NCI-H1092 treated with DMSO at 0.1 percent for 48 hours (cell line): ENCODE results near the gene OBSL1.

Experiments
- DNase-seq: peaks from one replicate; lab custom pipeline; 2025; lab: John Stamatoyannopoulos, UW

Gene OBSL1

DNA sequence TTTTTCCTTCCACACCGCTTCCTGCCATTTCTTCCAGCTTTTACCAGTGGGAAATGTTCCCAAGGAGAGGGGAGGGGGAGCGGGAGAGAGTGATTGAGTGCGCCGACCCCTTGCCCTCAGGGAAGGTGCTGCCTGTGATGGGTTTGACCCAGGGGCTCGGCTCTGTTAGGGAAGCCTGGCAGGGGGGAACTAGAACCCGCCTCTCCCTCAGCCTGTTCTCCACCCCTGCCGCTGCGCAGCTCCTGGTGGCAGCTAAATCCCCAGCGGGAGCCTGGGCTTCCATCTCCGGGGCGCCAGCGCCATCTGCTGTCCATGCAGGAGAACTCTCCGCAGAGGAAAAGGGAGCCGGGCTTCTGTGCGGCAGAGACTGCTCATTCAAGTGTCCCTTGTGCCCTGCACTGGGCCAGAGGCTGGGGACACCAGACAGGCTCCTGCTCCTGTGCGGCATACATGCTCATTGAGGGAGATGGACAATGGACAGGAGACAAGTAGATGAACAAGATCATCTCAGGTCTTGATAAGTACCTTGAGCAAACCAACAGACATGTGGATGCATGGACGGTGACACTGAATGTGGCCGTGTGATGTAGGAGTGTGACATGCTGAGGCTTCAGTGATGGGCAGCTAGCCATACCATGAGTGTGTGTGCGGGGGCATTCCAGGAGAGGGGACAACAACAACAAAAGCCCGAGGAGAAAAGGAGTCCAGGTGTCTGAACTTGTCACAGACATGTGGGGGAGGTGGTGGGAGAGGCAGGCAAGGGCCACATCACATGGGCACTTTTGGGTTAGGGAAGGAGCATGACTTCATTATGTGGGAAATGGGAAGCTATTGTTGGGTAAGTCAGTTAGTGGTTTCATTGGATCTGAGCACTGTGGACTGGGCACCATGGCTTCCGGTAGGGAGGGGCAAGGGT is 41.0 kb downstream of the OBSL1 start:
- DNase-seq, result peak; percentile 65

DNA sequence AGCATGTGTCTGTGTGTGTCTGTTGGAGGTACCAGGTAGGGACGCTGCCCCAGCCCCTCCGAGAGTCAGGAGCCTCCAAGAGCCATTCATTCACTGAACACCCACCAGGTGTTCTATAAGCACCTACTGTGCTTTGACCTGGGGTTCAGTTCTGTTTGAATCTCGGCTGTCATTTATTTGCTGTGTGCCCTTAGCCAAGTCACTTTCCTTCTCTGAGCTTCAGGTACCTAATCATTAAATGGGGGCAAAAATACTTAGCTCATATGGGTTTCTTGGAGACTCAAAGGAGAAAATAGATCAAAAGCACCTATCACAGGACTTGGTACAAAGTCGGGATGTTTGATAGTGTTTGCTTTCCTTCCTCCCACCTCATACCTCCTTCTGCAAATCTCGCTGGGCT is 43.9 kb downstream of the OBSL1 start:
- DNase-seq, result no peak

DNA sequence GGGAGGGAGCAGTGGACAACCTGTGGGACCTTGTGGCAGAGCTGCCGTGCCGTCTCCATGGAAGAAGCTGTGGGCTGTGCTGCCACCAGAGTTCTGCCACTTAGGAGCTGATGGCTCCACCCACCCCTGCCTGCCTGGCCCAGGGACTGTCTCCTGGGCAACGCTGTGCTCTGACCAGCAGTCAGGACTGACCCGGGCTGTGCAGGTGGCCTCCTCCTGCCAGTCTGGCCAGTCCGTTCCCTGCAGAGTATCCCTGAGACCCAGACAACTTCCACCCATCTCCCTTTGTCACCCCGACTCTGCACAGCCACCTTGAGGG is 44.3 kb downstream of the OBSL1 start:
- peak; percentile 25 for DNase-seq

DNA sequence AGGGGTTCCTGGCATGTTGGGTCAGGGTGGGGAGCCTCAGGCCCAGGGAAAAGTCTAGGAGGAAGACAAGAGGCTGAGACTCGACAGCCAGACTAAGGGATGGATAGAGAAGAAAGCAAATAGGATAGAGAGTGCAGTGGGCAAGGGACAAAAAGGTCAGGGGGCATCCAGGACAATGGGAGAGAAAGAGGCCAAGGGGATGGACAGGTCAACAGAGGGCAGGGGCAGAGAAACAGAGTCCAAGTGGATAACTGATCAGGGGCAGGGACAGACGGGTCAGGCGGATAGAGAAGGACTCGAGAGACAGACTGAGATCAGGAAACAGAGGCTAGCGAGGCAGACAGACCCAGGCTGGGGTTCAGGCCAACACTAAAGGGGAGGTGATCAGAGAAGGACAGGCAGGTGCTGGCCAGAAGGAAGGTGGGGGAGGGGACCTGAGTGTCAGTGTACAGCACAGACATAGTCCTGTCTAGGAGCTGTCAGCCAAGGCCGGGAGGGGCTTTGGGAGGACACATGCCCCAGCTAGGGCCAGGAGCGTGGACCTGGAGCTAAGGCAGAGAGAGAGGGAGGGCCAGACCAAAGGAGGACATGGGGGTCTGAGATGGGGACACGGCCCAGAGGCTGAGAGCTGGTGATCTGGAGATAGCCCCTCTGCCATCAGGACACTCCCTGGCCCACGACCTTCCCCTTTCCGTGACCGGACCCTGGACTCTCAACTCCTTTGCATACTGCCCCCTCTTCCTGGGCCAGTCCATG is 44.8 kb downstream of the OBSL1 start:
- DNase-seq, result no peak

DNA sequence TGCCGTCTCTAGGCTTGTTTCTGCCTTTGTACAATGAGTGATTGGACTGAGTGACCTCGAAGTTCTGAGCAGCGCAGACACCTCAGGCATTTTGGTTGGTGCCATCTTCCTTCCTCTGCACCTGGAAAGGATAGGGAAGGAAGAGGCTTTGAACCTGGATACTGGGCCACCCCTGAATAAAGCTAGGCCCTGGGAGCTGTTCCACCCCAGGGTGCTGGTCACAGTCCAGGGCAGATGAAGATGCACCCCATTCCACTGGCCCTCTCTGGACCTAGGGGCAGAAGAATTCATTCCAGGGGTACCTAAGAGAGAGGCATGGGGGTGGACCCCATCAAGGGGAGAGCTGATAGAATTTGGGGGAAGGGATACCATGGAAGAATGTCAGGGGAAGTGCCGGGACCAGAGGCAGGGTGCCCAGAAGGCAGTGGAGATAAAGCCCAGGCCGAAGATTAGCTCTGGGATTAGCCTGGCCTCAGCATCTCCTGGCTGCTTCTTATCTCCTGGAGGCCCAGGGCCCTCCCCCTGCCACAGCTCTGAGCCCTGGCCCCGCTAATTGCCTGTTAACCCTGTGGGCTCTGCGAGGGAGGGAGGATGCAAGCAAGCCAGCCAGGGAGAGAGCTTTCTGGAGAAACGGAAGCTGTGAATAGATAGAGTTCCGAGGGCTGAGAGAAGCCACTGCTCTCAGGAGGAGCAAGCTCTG is 45.7 kb downstream of the OBSL1 start:
- no peak for DNase-seq

DNA sequence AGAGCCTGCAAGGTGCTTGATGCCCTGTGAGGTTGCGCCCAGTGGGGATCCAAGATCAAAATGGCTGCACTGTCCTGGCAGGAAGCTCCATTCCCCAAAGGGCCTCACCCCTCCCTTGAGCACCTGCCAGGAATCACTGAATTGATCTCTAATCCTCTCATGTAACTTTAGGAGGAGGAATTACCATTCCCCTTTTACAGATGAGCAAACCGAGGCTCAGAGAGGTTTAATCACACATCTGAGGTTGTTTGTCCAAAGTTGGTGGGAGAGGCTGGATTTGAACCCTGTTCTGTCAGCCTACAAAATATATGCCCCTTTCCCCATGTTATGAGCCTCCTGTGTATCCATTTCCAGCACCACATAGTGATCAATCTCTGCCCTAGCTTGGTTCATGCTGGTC is 46.5 kb downstream of the OBSL1 start:
- DNase-seq, result no peak

DNA sequence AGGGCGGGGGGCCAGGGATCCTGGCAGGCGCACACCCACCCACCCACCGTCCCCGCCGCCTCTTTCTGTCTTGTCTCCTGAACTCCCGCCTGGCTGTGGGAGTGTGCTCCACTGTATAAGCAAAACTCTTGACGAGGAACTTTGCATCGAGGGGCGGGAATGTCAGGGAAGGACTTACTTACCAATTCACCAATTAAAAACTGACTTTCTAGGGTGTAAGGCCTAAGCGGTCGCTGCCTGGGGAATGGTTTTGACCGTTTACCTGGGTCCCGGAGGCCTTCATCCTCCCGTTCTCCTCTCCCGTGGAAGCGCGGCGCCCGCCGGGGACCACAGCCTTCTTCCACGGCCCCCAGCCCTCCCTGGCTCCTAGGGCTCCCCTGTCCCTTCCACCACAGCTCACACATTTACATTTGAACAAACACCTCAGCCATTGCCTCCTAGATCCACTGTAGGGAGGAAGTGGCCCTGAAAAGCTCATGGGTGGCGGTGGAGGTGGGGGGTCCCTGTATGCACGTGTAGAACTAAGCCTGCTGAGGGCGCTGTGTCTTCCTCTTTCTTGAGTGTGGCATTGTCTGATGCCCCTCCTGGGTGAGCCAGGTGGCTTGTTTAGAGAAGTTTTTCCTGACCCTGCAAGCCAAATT is 48.2 kb downstream of the OBSL1 start:
- no peak for DNase-seq

DNA sequence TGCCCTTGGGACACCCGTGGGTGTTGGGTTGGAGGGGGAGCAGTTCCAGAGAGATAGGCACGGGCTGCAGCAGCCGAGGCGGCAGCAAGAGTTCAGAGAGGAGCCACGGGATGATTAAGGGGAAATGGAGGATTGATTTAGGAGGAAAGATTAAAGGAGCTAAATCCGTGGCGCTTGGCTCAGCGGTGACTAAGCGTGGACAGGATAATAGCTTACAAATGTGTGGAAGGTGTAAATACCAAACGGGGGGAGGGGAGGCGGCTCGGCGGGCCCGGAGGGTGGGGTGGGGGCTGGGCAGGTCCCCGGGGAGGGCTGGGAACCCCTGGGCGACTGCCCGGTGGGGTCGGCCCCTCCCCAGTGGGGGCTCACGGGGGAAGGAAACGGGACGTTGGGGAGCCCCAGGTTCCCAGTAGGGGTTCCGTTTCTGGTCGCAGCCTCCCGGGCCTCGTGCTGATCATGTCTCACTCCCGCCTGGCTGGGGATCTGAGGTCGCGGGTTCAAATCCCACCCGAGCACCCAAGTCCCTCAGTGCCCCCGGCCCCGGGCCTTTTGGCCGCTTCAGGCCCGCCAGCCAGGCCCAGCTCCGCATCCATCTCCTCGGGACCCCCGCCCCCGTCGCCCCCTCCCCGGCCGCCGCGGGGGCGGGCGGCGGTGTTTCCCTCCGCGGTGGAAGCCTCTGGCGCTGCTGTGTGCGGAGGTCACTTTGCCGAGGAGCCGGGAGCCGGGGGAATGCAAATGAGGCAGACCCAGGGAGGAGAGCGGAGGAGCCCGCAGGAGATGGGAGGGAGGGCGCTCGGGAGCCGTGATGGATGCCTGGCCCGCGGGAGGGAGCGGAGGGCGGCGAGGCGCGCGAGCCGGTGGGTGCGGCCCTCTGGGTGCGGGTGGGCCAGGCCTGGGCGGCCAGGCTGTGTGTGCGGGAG is 49.0 kb downstream of the OBSL1 start:
- no peak for DNase-seq

DNA sequence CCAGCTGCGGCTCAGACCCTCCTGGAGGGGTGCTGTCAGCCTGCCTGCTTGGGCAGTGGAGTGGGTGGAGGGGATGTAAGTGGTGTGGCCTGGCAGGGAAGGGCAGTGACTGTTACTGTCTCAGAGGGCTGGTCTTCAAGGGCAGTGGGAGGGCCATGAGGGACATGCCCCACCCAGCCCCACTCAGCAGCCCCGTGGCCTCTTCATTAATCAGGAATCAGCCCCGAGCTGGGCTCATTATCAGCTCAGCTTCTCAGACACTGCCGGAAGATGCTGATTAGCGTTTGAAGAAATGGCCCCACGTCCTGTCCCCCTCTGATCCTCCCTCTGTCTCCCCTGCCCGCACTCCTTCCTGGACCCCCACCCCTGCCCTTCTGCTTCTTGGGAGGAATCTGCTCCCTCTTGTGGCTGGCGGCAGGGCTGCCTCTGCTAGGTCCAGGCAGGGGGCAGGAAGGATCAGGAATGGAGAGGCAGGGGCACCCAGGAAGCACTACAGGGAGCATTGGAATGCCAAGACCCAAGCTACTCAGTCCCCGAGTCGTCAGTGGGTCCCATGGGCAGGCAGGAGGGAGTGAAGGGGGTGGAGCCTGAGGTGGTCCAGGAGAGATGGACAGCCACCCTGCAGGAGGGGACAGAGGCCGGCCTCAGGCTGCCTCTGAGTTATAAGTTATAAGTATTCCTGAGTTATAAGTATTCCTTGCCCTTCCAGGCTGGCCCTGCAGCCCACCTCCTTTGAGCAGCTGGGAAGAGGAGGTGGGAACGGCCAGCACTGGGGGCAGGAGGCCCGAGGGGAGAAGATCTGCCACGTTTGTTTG is 50.1 kb downstream of the OBSL1 start:
- DNase-seq, result peak; percentile 18

DNA sequence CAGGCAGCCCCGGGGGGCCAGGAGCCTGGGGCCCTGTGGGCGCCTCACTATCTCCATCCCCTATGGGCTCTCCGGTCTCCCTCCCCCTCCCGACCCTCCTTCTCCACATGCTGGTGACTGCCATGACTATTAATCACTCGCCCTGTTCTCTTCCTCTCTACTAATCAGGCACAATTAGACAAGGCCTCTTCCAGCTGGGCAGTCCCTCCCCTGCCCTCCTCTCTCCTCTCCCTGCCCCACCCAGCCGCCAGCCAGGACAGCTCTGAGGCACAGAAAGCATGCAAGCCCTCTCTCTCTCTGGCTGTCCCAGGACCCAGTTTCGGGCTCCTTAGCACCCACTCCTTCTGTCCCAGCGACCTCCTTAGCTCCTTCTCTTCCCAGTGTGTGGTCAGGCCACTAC is 51.3 kb downstream of the OBSL1 start:
- DNase-seq, result no peak

DNA sequence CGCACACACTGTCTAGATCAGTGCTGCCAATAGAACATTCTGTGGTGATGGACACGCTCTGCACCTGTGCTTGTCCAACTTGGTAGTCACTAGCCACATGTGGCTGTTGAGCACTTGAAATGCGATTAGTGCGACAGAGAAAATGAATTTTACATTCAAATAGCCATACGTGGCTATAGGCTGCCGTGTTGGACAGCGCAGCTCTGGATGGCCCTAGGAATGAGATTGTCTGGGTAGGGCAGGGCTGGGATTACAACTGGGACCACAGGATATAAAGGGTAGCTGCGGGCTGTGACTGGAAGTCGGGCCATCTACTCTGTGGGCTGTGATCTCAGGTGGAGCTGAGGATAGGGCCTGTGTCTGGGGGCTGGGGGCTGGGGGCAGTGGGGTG is 51.8 kb downstream of the OBSL1 start:
- DNase-seq, result no peak

DNA sequence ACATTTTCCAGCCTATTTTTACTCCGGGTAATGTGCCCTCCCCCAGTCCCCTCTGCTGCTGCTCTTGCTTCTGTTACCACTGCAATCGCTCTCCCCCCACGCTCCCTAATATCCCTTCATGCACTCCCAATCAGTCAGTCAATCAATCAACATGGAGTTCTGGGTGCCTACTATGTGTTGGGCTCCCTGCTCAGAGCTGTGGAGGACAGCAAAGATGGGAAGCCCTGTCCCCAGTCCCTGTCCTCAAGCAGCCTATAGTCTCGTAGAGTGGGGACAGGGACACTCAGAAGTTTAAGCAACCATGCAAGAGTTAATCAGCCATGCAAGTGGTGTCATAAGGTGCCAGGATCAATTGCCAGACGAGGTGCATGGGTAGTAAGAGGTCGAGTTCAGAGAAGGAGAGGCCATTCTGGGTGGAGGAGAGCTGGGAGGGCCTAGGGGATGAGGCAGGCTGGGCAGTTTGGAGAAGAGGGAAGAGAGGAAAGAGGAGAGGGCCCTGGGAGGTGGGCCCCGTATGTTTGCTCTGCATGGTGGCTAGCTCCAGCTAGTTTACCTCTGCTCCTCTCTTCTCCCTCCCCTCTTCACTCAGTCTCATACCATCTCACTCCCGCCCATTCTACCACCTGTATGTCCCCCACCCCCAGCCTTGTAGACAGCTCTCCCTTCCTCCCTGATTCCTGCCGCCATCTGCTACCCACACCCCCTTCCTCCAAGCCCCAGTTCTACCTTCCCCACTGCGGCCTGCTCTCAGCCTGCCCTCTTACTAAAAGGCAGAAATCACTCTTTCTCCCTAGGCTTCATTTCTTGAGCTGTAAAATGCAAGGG is 53.2 kb downstream of the OBSL1 start:
- no peak for DNase-seq

DNA sequence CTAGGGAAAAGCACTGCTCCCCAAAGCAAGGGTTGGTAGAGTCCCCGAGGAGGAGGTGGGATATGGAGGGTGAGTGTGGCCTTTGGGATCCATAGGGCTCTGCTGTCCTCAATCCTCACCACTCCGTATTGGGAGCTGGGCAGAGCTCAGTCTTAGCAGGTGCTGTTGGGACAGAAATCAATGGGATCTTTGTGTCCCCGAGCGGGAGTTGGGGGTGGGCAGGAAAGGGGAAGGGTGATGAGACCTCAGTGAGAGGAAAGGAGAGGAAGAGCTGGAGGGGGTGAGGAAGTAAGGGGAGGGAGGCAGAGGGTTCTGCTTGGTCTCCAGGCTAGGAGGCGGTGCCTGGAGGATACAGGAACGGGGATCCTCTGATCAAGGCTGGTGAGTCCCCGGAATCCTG is 54.5 kb downstream of the OBSL1 start:
- DNase-seq, result no peak

DNA sequence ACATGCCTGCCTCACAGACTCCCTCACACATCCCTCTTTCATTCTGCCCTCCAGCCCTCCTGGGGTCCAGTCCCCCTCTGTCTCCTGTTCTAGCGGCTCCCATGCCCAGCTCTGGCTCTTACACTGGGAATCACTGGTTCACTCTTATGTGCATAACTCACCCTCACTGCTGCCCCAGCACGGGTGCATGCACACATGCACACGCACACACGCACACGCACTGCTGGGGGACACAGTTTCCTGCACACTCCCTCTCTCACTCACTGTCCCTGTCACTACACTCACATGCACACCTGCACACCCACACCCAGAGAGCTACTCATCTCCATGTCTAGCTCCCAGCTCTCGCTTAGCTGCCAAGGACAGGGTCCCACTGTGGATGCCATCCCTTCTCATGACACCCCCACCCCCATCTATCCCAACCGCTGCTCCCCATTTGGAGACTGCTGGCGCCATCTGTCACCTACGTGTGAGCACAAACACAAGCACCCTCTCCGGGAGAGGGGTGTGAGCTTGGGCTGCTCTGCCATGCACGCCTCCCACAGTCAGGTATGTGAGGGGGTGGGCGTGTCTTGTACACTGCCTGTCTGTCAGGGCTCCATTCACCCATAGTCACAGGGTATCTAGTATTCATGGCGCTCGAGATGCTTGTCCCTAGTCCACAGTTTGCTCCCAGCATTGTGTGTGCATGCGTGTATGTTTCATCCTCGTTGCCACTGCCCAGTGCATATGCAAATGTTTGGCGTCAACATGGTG is 55.3 kb downstream of the OBSL1 start:
- no peak for DNase-seq

DNA sequence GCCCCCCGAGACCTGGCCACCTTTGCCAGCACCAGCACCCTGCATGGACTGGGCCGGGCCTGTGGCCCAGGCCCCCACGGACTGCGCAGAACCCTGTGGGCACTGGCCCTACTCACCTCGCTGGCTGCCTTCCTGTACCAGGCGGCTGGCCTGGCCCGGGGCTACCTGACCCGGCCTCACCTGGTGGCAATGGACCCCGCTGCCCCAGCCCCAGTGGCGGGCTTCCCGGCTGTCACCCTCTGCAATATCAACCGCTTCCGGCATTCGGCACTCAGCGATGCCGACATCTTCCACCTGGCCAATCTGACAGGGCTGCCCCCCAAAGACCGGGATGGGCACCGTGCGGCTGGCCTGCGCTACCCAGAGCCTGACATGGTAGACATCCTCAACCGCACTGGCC is 56.5 kb downstream of the OBSL1 start:
- DNase-seq, result no peak

DNA sequence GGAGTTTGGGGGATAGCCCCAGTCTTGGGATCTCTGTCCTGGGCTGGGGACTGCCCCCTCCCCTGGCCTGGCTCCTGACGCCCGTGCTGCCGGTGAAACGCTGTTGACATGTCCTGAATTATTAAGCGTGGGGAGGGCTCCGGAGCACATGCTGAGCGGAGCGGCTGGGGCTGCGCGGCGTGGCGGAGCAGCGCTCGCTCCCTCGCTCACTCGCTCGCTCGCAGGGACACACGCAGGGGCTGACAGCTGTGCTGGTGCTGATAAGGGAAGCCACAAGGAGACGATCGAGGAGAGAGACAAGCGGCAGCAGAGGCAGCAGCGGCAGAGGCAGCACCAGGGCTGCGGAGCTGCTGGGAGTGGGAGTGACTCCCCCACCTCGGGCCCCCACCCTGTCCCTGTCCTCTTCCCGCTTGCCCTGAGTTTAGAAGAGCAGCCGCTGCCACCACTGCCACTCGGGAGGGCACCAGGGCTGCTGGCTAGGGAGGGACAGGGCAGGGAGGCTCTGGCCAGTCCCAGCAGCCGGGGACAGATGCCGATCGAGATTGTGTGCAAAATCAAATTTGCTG is 57.1 kb downstream of the OBSL1 start, which contains the start of gene ASIC4:
ASIC4 (plus strand) TSS at position 287 of the 566 bp plus-strand sequence; CDS start at position 530, 243 bp downstream.
- peak; percentile 24 for DNase-seq

DNA sequence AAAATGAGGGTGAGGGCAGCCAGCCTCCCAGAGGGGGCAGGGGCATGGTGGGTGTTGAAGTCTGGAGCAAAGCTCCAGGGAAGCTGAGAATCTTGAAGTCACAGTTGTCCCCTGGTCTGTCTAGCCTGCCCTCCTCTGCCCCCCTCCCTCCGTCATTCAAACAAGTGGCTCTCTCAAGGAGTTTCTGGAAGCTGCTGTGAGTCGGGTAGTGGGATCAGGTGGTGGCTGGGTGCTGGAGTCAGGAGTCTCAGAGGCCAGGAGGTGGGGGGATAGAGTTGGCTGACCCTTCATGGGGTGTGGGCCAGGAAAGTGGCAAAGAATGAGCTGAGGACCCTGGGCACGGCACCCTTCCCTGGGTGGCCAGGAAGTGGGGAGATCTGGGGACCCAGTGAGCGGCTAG is 57.6 kb downstream of the OBSL1 start:
- no peak for DNase-seq

DNA sequence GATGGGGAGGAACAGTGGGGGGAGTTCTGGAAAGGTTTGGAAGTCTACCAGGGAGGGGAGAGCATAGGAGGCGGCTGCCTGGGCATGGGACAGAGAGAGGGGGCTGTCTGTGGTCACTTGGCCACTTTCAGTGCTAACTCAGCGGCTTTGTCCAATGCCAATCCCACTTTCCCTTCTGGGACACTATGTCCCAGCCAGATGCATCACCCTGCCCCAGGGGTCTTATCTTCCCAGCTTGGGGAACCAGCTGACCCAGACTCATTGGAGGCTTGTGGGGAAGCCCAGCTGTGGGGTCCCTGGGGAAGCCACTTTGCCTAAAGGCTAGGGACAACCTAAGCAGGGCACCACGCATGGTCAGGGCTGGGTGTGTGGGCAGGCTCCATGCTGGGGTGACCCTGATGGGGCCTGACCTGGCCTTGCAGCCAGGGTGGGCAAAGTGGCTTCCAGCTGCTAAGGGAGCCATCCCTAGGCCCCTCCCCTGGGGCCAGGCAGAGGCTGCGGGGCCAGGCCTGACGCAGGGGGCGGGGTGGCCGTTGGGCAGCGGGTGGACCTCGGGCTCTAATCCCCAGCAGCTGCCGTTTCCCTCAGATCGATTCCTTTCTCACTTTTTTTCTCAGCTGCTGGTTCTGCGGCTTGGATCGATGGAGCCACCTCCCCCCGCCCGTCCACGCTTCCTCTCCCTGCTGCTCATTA is 58.7 kb downstream of the OBSL1 start:
- peak; percentile 48 for DNase-seq
